ENCODE measurements around the gene JPT1. TPM values are rescaled to one million over a fixed set of nuclear protein-coding genes. Genes with fewer than 3 reads are reported as not detected.
A peak's percentile ranks its signal among the peaks of the same experiment; 100 is the strongest.

JPT1 gene
- total RNA-seq, 1 experiment from 2014 or later, result 479 TPM

DNA sequence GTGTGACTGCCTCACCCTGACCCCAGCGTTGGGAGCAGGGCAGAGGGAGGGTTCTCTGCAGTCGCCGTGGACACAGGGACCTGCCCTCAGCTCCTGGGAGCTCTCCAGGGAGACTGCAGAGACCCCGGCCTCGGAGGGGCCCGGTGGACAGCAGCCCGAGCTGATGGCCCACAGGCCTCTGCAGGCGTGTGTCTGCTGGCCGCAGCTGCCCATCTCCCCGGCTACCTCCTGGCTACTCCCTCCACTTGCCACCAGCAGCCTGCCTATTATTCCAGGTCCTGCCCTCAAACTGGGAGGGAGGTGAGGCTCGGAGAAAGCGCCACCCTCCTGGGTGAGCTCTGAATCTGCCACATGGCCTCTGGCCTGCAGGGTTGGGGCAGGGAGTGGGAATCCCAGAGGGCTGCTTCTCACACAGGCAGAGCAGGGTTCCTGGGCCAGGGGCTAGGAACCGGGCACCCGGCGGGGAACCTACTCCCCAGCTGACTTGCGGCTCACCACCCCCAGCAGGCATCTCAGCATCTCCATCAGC is 59.4 kb downstream of the JPT1 start:
- peak; percentile 45 for DNase-seq
- Mint-ChIP-seq H3K27me3 (ENCODE audit: unreplicated experiment) (no peaks in the 10 kb centered on the region), H3K36me3 (ENCODE audit: insufficient read depth, unreplicated experiment) (peaks cover 94% of the 10 kb centered on the region), H3K27ac (ENCODE audit: unreplicated experiment) (peak overlapping the region; percentile 74), H3K4me1 (ENCODE audit: low read depth, unreplicated experiment) (peaks cover 41% of the 10 kb centered on the region), H3K4me3 (ENCODE audit: low read depth, unreplicated experiment) (peak overlapping the region; percentile 78), H3K9me3 (ENCODE audit: low read depth, unreplicated experiment) (no peaks in the 10 kb centered on the region)
- BruUV-seq (replicated peaks), result no TSS peak
- CTCF ChIA-PET, result interaction anchor here (0.6 to 1.5 kb wide), 3 partner anchors 10 to 257 kb away, joined by 4 to 9 read pairs (median 7); no protein-coding TSS in a partner anchor
- no peak for TF ChIP-seq CTCF (IDR thresholded peaks at IDR 0.05; ENCODE audit: unreplicated experiment)
- intact Hi-C loops (cut with micrococcal nuclease; ENCODE audit: unreplicated experiment), result no loop called here

- intact Hi-C loops (cut with micrococcal nuclease; ENCODE audit: unreplicated experiment), result loop anchor here (2.0 kb wide), 1 partner anchor 59 kb away; no protein-coding TSS in a partner anchor
- H3K27me3 Mint-ChIP-seq (ENCODE audit: unreplicated experiment), result no peaks in the 10 kb centered on the region
- no TSS peak for BruUV-seq (replicated peaks)
- TF ChIP-seq CTCF (IDR thresholded peaks at IDR 0.05; ENCODE audit: unreplicated experiment), result no peak
- CTCF ChIA-PET, result interaction anchor here (0.6 to 2.0 kb wide), 4 partner anchors 16 to 321 kb away, joined by 3 to 5 read pairs (median 4); no protein-coding TSS in a partner anchor
- peak overlapping the region; percentile 74 for H3K27ac Mint-ChIP-seq (ENCODE audit: unreplicated experiment)
- peak overlapping the region; percentile 78 for H3K4me3 Mint-ChIP-seq (ENCODE audit: low read depth, unreplicated experiment)
- no peaks in the 10 kb centered on the region for H3K9me3 Mint-ChIP-seq (ENCODE audit: low read depth, unreplicated experiment)
- DNase-seq, result peak; percentile 80
- H3K36me3 Mint-ChIP-seq (ENCODE audit: insufficient read depth, unreplicated experiment), result peaks cover 94% of the 10 kb centered on the region
- peaks cover 43% of the 10 kb centered on the region for H3K4me1 Mint-ChIP-seq (ENCODE audit: low read depth, unreplicated experiment)
These were observed 60.7 kb downstream of the JPT1 start for GRCh38 chr17:75093548-75094158.

- intact Hi-C loops (cut with micrococcal nuclease; ENCODE audit: unreplicated experiment), result loop anchor here (2.0 kb wide), 1 partner anchor 57 kb away; no protein-coding TSS in a partner anchor
- no peak for TF ChIP-seq CTCF (IDR thresholded peaks at IDR 0.05; ENCODE audit: unreplicated experiment)
- Mint-ChIP-seq H3K36me3 (ENCODE audit: insufficient read depth, unreplicated experiment) (peaks cover 94% of the 10 kb centered on the region), H3K27ac (ENCODE audit: unreplicated experiment) (peak overlapping the region; percentile 74), H3K9me3 (ENCODE audit: low read depth, unreplicated experiment) (no peaks in the 10 kb centered on the region), H3K27me3 (ENCODE audit: unreplicated experiment) (no peaks in the 10 kb centered on the region), H3K4me3 (ENCODE audit: low read depth, unreplicated experiment) (peak overlapping the region; percentile 78), H3K4me1 (ENCODE audit: low read depth, unreplicated experiment) (peaks cover 41% of the 10 kb centered on the region)
- CTCF ChIA-PET, result interaction anchor here (0.9 to 1.2 kb wide), 2 partner anchors 56 to 80 kb away, joined by 3 read pairs; partner anchors contain the start of gene MRPL58
- BruUV-seq (replicated peaks), result no TSS peak
- peak; percentile 67 for DNase-seq
These were observed 62.4 kb downstream of the JPT1 start for GRCh38 chr17:75091855-75092327.

GRCh38 chr17:75090871-75091854 is 63.1 kb downstream of the JPT1 start:
- H3K4me3 Mint-ChIP-seq (ENCODE audit: low read depth, unreplicated experiment), result peak overlapping the region; percentile 78
- peak; percentile 35 for DNase-seq
- peak overlapping the region; percentile 74 for H3K27ac Mint-ChIP-seq (ENCODE audit: unreplicated experiment)
- peaks cover 48% of the 10 kb centered on the region for H3K4me1 Mint-ChIP-seq (ENCODE audit: low read depth, unreplicated experiment)
- no peaks in the 10 kb centered on the region for H3K27me3 Mint-ChIP-seq (ENCODE audit: unreplicated experiment)
- no peak for TF ChIP-seq CTCF (IDR thresholded peaks at IDR 0.05; ENCODE audit: unreplicated experiment)
- H3K9me3 Mint-ChIP-seq (ENCODE audit: low read depth, unreplicated experiment), result no peaks in the 10 kb centered on the region
- peaks cover 94% of the 10 kb centered on the region for H3K36me3 Mint-ChIP-seq (ENCODE audit: insufficient read depth, unreplicated experiment)
- intact Hi-C loops (cut with micrococcal nuclease; ENCODE audit: unreplicated experiment), result no loop called here
- no TSS peak for BruUV-seq (replicated peaks)
- CTCF ChIA-PET, result interaction anchor here (0.5 to 1.2 kb wide), 4 partner anchors 14 to 891 kb away, joined by 3 to 4 read pairs (median 3); partner anchors contain the start of gene MRPL58
